GM21825 (cell line): ENCODE measurements around the gene CARD11.

ENCODE experiments used
- ATAC-seq: cut with Tn5 transposase; IDR thresholded peaks from one replicate; pipeline ENCODE4 v1.9.1; 2021; ENCODE audit warnings: mild to moderate bottlenecking, moderate library complexity; ENCODE audit not compliant: unreplicated experiment

The CARD11 gene

DNA sequence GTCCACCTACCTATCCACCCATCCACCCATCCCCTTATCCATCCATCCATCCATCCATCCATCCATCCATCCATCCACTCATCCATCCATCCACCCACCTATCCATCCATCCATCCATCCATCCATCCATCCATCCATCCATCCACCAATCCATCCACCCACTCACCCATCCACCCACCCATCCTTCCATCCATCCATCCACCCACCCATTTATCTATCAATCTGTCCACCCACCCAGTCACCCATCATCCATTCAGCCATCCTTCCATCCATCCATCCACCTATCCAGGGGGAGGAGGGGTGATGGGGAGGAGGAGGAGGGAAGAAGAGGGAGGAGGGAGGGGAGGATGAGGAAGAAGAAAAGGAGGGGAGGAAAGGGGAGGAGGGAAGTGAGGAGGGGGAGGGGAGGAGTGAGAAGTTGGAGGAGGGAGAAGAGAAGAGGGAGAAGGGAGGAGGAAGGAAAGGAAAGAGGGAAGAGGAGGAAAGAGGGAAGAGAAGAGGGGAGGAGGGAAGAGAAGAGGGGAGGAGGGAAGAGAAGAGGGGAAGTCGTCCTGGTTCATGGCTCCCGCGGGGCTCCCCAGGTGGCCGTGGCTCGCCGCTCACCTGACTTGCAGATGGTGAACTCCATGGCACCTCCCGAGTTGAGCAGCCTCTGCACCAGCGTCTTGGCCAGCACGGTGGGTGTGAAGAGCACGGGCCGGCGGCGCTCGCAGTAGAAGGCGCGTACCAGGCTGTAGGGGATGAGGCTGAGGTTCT lies 130.8 kb downstream of the CARD11 start:
- no peak for ATAC-seq

DNA sequence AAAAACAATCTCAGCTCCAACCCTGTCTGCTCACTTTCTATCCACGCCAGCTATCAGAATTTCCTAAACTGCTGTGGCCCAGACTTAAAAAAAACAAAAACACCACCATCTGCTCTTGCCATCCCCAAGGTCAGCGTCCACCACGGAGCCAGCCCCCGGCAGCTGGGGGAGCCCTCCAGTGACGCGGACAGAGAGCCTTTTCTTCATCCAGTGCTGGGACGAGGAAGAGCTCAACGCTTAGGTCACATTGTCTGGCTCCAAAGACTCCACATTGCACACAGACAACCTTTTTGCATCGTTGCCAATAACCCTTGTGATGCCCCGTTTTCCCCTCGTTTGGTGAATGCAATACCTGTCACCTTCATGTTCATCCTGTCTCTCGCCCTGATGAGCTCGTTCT lies 132.2 kb downstream of the CARD11 start:
- ATAC-seq = no peak

DNA sequence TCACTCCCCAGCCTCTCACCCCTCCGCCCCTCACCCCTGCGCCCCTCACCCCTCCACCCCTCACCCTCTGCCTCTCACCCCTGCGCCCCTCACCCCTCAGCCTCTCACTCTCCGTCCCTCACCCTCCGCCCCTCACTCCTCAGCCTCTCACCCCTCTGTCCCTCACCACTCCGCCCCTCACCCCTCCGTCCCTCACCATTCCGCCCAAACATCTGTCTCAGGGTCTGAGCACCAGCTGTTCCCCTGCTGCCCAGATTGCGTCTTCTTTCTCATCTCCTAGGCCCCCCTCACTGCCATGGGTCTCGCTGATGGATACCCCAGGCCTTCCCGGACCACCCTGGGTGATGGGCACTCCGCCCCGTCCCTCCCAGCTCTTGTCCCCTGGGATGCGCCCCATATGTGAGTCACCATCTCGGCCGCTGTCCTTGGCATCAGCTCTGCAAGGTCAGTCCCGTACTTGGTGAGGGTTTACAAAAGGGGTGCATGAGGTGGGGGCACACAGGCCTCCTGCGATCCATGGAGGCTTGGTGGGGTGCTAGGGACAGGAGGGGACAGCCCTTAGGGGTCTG lies 134.1 kb downstream of the CARD11 start:
- ATAC-seq = no peak

DNA sequence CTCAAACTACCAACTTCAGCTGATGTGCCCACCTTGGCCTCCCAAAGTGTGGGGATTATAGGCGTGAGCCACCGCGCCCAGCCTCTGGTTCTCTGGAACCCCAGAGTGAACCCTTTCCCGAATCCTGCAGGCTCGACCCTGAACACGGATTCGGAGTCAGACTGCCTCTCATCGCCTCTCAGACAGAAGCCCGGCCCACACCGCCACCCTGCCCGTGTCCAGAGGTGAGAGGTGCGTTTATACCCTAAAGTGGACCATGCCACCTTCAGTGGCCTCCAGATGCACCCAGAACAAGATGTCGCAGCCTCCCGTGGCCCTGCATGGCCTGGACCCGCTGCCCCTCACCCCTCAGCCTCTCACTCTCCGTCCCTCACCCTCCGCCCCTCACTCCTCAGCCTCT lies 134.6 kb downstream of the CARD11 start:
- ATAC-seq = no peak

DNA sequence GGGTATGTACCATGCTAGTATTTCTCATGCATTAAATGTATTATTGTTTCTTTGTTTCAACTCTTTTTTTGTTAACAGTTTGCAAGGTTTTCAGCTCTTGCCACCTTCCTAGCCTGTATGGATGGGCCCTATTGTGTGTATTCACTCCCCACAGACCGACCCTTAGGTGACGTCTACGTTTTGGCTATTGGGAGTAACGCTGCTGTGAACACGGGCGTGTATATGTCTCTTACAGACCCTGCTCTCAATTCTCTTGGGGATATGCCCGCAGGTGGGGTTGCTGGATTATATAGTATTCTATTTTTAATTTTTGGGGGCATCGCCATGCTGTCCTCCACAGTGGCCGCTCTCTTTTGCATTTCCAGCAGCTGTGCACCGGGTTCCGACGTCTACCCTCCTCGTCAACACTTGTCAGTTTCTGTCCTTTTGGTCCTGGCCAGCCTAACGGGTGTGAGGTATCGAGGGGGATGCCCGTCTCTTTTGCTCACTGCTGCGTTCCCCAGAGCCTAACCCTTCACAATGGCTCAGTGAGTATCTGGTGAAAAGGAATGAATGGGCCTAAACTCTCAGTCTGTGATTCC lies 135.5 kb downstream of the CARD11 start:
- no peak for ATAC-seq

DNA sequence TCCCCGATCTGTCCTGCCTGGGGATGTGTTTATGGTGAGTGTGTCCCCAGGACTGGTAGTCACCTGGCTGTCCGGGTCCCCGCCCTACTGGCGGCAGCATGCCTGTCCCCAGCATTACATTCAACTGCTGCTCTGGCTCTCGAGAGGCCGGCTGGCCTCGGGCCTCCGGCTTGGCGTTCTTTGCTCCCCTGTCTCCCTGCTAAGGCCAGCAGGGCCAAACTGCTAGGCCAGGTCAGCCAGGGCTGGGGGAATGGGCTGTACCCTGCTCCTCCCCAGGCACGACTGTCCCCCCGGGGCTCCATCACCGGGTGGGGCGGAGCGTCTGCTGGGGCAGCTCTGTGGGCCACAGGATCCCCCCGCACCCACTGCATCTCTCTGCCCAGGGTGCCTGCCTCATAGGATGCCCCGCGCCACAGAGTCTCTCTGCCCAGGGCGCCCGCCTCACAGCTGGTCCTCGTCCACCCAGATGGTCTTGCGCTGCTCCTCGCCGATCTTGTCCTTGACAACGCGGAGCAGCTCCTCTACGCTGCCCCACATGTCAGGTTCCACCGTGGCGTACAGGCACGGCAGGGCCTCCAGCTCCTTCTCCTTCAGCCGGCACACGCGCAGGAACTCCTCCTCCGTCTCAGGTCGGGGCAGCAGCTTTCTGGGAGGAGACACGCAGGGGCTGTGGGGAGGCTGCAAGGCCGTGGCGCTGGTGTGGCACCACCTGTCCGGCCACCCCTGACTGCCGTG lies 137.3 kb downstream of the CARD11 start:
- no peak for ATAC-seq

DNA sequence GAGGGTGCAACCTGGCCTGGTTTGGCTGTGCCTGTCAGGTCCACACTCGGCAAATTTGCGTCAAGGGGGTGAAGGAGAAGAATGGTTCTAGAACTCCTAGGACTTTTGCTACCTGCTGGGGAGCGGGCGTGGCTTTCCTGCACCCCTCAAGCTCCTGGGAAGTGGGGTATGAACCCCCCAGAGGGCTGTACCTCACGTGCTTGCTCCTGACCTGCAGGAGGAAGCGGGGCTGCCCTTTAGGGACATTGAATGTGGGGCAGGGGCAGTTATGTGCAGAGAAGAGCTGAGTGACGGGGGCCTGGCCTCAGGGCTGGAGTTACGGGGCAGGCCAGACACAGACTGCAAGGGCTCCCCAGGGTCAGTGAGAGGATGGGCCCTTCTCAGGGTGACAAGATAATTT lies 138.2 kb downstream of the CARD11 start:
- no peak for ATAC-seq

DNA sequence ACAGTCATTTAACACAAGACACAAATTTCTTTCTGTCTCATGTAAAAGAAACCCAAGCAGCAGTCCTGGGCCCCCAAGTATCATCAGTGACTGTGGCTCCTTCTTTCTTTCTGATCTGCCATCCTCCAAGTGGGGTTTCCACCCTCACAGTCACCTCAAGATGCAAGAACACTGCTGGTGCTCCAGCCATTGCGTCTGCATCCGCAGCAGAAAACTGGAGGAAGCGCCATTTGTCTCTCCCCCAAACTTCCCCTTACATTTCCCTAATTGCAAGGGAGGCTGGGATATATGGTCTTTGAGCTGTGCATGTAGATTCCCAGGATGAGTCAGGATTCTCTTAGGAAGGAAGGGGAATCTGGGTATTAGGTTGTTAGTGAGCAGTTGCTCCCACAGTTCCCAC lies 138.6 kb downstream of the CARD11 start:
- ATAC-seq = no peak

DNA sequence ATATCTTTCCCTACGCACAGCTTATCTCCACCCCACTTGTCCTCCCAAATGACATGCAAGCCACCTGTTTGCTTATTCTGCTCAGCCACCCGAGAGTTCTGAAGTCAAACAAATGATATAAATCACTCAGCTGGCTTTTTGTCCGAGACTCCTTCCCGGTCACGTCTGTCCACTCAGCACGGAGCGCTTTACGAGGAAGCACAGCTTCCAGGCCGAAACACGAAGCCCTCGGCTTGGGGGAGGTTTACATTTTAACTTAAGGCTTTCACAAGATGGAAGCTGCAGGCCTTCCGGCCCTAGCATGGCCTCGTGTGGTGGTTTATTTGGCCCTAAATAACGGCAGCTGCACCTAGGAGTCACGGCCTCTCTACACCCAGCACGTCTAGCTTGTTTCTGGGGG lies 139.5 kb downstream of the CARD11 start:
- ATAC-seq = no peak

DNA sequence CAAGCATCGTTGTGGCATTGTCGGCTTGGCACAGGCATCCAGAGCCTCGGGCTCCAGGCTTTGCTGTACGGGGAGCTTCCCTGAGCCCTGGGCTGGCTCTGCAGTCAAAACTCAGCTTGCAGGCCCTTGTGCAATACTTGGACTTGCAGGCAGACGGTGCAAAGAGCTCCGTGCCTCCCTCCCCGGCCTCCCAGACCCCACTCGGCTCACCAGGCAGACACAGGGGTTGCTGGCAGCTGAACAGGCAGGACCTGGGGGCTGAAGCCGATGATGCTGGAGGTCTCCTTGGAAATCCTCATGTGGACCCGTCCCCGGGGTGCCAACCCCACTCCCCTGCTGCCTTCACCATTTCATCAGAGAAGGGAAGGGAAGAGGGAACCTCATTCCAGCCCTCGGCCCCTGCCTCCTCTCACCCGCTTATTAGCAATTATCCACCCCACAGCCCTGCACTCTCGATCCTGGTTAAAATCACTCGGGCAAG lies 139.9 kb downstream of the CARD11 start:
- no peak for ATAC-seq

DNA sequence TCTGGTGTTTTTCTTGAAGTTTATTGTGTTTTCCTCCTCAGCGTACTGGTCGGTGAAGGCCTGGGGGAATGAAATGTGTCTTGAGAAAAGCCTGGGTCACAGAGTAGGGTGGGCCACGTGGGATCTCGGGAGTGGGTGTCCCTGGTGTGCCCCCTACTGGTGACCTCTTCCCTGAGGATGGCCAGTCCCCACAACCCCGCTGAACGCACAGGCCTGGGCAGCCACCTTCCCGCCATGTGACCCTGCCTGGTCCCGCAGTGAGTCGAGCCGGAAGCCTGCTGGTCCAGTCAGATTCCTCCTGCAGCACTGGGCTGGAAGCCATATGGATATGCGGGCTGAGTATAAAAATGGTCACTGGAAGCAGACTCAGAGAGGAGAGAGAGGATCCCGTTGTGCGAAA lies 146.6 kb downstream of the CARD11 start:
- no peak for ATAC-seq

DNA sequence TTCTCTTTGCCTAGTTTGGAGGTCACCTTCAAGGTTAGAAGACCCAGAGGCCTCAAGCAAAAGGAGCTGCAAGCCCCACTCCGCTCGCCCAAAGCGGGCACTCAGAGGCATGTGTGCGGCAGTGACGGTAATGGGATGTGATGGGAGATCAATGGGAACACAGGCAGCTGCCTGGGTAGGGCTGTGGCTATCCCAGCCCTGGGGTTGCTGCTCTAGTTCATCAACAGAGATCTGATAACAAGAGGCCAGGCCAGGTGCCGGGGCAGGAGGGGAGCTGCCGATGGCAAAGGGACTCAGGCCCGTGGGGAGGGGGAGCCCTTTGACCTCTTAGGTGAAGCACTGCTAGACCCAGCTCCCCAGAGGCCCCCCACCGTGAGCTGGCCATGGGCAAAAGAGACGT lies 147.5 kb downstream of the CARD11 start:
- ATAC-seq = no peak

DNA sequence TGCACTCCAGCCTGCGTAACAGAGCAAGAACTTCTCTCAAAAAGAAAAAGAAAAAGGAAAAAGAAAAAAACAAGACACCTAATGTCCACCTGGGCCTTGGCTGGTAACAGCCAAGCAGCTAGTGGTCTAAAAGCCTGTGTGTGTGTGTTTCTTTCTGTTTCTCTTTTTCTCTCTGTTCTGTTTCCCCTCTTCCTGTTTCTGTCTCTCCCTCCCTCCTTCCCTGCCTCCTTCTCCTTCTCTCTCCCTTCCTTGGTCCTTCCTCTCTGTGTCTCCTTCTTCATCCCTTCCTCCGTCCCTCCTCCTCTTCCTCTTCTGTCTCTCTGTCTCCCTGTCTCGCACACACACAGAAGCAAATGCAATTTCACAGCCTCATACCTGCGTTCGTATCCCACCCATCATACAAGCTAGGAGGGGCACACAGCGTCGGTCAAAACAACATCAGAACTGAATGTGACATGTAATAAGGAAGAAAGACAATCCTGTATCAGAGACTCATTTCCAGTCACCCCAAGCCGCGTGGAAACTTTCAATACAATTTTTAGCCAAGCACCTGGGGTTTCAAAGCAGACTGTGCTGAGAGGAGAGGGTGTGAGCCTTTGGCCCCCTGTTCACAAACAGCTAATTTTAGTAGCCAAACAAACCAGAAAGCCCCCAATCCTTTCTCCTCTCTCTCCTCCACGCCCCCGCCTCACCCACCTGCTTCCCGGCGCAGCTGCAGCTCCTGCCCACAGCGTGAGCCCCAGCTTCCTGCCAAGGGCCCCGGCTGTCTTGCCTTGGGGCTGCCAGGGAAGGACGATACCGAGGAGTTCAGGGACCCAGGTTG lies 149.3 kb downstream of the CARD11 start:
- peak; percentile 73 for ATAC-seq

DNA sequence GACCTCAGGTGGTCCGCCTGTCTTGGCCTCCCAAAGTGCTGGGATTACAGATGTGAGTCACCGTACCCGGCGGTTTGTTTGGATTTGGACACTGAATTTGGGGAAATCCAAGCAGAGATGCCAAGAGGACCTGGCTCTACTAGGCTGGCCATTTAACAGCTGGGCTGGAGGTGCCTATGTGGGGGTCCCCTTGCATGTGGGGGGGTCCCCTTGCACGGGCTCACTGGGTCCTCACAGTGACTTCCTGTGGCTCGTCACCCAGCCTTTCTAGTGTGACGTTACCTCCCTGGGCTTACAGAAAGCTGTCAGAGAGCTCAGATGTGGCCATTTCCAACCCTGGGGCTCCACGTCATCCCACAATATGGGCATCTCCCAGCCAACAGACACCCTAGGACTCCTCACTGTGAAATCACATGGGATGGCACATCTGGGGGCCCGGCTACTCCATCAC lies 150.2 kb downstream of the CARD11 start:
- peak; percentile 35 for ATAC-seq

DNA sequence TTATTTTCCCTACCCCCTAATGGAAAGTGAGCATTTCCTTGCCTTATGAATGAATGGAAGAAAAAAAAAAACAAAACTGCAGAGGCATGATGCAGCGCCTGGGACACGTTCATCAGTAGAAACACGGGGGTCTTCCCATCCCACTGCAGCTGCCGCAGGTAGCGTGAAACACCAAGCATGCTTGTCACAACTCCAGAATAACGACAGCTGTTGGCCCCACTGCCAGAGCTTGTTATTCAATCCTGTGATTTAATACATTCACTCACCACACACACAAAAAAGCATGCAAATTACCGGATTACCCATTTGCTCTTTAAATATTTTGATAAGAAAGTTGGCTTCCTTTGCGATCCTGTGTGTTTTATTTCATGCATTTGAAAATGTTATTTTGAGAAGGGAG lies 151.1 kb downstream of the CARD11 start:
- ATAC-seq = no peak

DNA sequence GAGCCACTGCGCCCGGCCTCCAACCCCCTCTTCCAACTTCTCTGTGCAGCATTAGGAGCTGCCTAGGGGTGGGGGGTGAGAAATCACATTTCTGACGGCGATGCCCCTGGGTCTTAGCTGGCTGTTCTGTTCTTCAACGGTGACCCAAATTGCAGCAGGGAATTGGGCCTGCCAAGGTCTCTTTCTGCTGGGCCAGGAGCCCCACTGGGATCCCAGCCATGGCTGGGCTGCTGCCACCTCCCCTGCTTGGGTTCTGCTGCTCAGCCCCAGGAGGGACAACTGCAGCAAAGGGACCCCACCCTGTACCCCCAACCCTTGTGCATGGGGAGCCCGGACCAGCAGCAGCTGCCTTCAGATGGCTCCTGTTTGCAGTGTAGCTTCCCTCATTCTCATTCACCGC lies 155.9 kb downstream of the CARD11 start:
- ATAC-seq = no peak

DNA sequence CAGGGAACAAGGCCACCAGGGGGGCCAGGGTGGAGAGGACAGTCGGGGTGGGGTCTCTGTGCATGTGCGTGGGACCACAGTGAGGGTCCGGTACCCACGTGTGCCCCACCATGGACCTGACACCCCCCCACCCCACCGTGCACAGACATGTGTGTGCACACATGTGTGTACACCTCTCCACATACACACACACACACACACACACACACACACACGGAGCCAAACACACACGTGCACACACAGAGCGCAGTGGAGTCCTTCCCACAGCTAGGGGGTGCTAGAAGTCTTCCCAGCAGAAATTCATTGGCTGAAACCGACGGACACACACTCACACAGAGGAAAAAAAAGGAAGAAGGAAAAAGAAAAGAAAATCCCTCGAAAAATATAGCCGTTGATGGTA lies 156.8 kb downstream of the CARD11 start:
- no peak for ATAC-seq

DNA sequence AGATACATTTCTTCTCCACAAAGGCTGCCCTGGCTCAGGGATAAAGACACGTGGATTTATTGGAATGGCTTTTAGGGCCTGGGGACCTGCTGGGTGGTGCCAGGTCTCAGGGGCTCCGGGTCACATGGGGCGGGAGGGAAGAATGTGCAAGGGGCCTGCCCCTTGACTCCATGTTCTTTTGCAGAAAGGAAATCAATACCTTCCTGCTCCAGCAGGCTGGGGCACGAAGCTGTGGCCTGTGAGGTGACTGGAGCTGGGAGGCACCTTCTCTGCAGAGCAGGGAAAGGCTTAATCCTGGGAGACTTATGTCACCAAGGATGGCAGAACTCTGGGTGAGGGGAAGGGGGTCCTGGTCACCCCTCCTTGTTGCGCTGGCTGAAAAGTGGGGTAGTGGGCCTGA lies 157.3 kb downstream of the CARD11 start:
- ATAC-seq = no peak

DNA sequence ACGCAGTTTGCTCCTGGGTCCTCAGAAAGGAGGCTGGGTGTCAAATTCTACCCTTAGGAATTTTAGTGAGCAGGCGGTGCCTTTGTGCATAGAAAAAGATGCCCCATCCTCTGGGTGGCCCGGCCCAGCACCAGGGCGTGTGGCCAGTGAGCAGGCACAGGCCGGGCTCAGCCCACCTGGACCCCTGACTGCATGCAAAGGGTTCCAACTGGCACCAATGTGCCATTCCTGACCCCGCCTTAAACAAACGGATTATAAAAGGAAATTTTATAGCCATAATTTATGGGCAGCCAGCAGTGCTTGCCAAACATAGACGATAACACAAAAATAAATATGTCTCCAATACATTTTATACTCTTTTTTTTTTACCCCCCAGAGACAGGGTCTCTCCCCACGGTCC lies 159.5 kb downstream of the CARD11 start:
- no peak for ATAC-seq

DNA sequence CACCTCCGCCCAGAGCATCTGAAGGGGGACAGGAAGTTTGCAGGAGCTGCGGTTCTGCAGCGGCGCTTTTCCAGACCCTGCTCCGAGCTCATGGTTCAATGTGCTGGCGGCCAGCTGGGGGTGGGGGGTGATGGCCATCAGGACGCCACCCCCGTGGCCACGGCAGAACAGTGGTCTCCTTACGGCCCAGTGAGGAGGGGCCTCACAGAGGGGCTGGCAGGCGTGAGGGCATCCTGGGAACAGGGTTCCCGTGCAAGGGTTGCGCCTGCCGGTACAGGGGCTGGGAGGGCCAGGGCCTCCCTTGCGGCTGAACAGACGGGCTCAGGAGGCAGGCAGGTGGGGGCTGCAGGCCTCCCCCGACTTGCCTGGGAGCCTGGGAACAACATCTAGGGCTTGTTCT lies 160.6 kb downstream of the CARD11 start:
- ATAC-seq = no peak

DNA sequence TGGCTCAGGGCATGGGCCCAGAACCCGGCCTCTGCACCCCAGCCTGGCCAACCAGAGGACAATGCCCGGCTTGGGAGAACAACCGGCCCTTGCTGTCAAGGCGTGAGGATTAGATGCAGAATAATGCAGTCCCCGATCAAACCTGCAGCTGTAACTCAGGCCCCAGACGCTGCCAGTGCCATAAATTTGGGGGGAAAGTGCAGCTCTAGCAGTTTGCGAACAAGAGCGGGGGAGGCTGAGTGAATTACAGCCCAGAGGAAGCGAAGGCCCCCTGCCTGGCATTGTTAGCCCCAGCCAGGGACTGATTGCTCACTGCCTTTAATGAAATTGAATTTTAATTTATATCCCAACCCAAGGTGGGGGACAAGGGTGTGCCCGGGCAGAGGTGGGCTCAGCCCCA lies 161.6 kb downstream of the CARD11 start:
- ATAC-seq = no peak
